Esophagus squamous epithelium (tissue), 4 donors: Measurements from ENCODE around the gene FAM120B.

Experiments used
- CTCF ChIP-seq, 6 experiments: fragments of 450-650 bp in 4 of 6; fragments of 200-600 bp in 2 of 6; sonication (generic) in 2 of 6; IDR thresholded peaks; one replicate each; pipeline ENCODE4 v1.5.1; 2016 to 2019; ENCODE audit warnings: antibody characterized with exemption in 6 of 6, mild to moderate bottlenecking in 4 of 6, moderate library complexity in 4 of 6
- POLR2A ChIP-seq, 4 donors: fragments of 450-650 bp; IDR thresholded peaks; one replicate each; pipeline ENCODE4 v1.6.1; 2017; ENCODE audit warnings: antibody characterized with exemption in 4 of 4, mild to moderate bottlenecking in 4 of 4, moderate library complexity in 3 of 4

- TF ChIP-seq POLR2A (IDR thresholded peaks at IDR 0.05) = no peak
- TF ChIP-seq CTCF (IDR thresholded peaks at IDR 0.05) = no peak
These were observed 137.6 kb downstream of the FAM120B start for GRCh38 chr6:170444056-170444591.
